CD4-positive, alpha-beta T cell (primary cell): Measurements from ENCODE around the gene UBC. TPM values are rescaled to one million over a fixed set of nuclear protein-coding genes. Genes with fewer than 3 reads are reported as not detected.

Experiments
- ATAC-seq: fragments of 200-7000 bp; cut with Tn5 transposase; one replicate; pipeline ENCODE4 v1.10.0; 2022; ENCODE audit warnings: mild to moderate bottlenecking; ENCODE audit not compliant: poor library complexity
- CTCF ChIA-PET: fragments of 350-600 bp; sonication (Branson Sonifier 250); formaldehyde crosslinking; loops from one replicate; lab custom pipeline; 2021; ENCODE audit warnings: antibody characterized with exemption, inconsistent platforms; lab: Charles Lee
- POLR2A ChIA-PET: fragments of 350-600 bp; sonication (Branson Sonifier 250); formaldehyde crosslinking; loops from one replicate; lab custom pipeline; 2021; ENCODE audit warnings: antibody characterized with exemption, inconsistent platforms; lab: Charles Lee
- DNase-seq, 14 experiments: peaks; one replicate each; pipeline ENCODE4 v3.0.0-alpha.2; 2013 to 2020; ENCODE audit warnings: mixed read lengths in 2 of 14
- H3K27ac ChIP-seq, 2 donors: one replicate each; pipeline versions ENCODE4 v1.5.1 to v1.7.0; 2013; ENCODE audit warnings: low read length in 2 of 2, low read depth in 1 of 2, mild to moderate bottlenecking in 1 of 2
- H3K27me3 ChIP-seq, 2 experiments: 1 replicate in 1 of 2; 2 replicates in 1 of 2; pipeline versions ENCODE4 v1.6.1 to v1.7.0; 2013; ENCODE audit warnings: low read length in 2 of 2, control low read depth in 1 of 2, mild to moderate bottlenecking in 1 of 2, moderate library complexity in 1 of 2; ENCODE audit not compliant: insufficient read depth in 2 of 2, control insufficient read depth in 1 of 2
- H3K36me3 ChIP-seq: one replicate; pipeline ENCODE4 v1.6.1; 2013; ENCODE audit warnings: low read length, control low read depth; ENCODE audit not compliant: insufficient read depth
- H3K4me1 ChIP-seq: one replicate; pipeline ENCODE4 v1.6.1; 2013; ENCODE audit warnings: low read length, control low read depth; ENCODE audit not compliant: insufficient read depth
- H3K4me3 ChIP-seq: one replicate; pipeline ENCODE4 v1.5.1; 2013; ENCODE audit warnings: mild to moderate bottlenecking, low read length, moderate library complexity
- H3K9me3 ChIP-seq, 2 experiments: 1 replicate in 1 of 2; 2 replicates in 1 of 2; pipeline versions ENCODE4 v1.6.1 to v1.7.0; 2013; ENCODE audit warnings: low read length in 2 of 2, mild to moderate bottlenecking in 2 of 2, control low read depth in 1 of 2, moderate library complexity in 1 of 2; ENCODE audit not compliant: control insufficient read depth in 1 of 2, insufficient read depth in 1 of 2
- H3K27ac Mint-ChIP-seq: one replicate; pipeline ENCODE4 v1.8.0; 2020; ENCODE audit warnings: mixed read lengths
- H3K27me3 Mint-ChIP-seq: one replicate; pipeline ENCODE4 v1.8.0; 2021; ENCODE audit warnings: mixed read lengths
- H3K36me3 Mint-ChIP-seq: one replicate; pipeline ENCODE4 v1.8.0; 2021; ENCODE audit warnings: low read depth, mixed read lengths
- H3K4me1 Mint-ChIP-seq: one replicate; pipeline ENCODE4 v1.8.0; 2021; ENCODE audit warnings: low read depth, mixed read lengths
- H3K4me3 Mint-ChIP-seq: one replicate; pipeline ENCODE4 v1.8.0; 2020; ENCODE audit warnings: mild to moderate bottlenecking, mixed read lengths
- H3K9me3 Mint-ChIP-seq: one replicate; pipeline ENCODE4 v1.8.0; 2020; ENCODE audit warnings: mixed read lengths
- CTCF ChIP-seq: fragments of 200-600 bp; IDR thresholded peaks from one replicate; pipeline ENCODE4 v1.8.0; 2022; ENCODE audit warnings: antibody characterized with exemption, mild to moderate bottlenecking
- intact Hi-C, 2 experiments: fragments of 100-400 bp; cut with DNase I in 1 of 2; cut with micrococcal nuclease in 1 of 2; formaldehyde crosslinking; loops; one replicate each; pipeline versions ENCODE4 v1.15.1 to v1.9.0; 2023 to 2025; cut with DNase I, micrococcal nuclease
- total RNA-seq, 174 experiments: library from RNA in 2 of 174; stranded (reverse) in 2 of 174; gene quantifications; one replicate each; pipeline ENCODE4 v1.2.3 and lab custom pipeline; 2021 to 2026

UBC gene
- total RNA-seq, 2 experiments from 2014 or later = 1,389 to 1,410 TPM

GRCh38 chr12:124956571-124956970, 42.1 kb upstream of the UBC start:
- no peak overlapping the region for H3K4me3 ChIP-seq
- no peak for TF ChIP-seq CTCF
- ChIA-PET CTCF (no interaction called here), POLR2A (no interaction called here)
- H3K4me1 Mint-ChIP-seq = no peaks in the 10 kb centered on the region
- H3K36me3 Mint-ChIP-seq = peaks cover 73% of the 10 kb centered on the region
- intact Hi-C loops = no loop called here
- DNase-seq (no peak), ATAC-seq (no peak)
- no peaks in the 10 kb centered on the region for H3K4me1 ChIP-seq
- H3K27me3 ChIP-seq = no peaks in the 10 kb centered on the region
- H3K27me3 Mint-ChIP-seq = no peaks in the 10 kb centered on the region
- no peak overlapping the region for H3K4me3 Mint-ChIP-seq
- H3K36me3 ChIP-seq = peaks cover 52% of the 10 kb centered on the region
- H3K27ac ChIP-seq = no peak overlapping the region
- no peaks in the 10 kb centered on the region for H3K9me3 Mint-ChIP-seq
- H3K27ac Mint-ChIP-seq = no peak overlapping the region
- no peaks in the 10 kb centered on the region for H3K9me3 ChIP-seq

- H3K36me3 Mint-ChIP-seq = peaks cover 71% of the 10 kb centered on the region
- no peak for ATAC-seq
- H3K27ac Mint-ChIP-seq = no peak overlapping the region
- no peak overlapping the region for H3K4me3 Mint-ChIP-seq
- intact Hi-C loops = no loop called here
- CTCF ChIA-PET = interaction anchor here (1.3 kb wide), 1 partner anchor 48 kb away, joined by 4 read pairs; no protein-coding TSS in a partner anchor
- Histone ChIP-seq H3K9me3 (no peaks in the 10 kb centered on the region), H3K4me3 (no peak overlapping the region), H3K27me3 (no peaks in the 10 kb centered on the region), H3K36me3 (peaks cover 58% of the 10 kb centered on the region), H3K27ac (no peak overlapping the region), H3K4me1 (no peaks in the 10 kb centered on the region)
- DNase-seq = no peak
- POLR2A ChIA-PET = interaction anchor here (1.1 kb wide), 1 partner anchor 14 kb away, joined by 4 read pairs; no protein-coding TSS in a partner anchor
- no peaks in the 10 kb centered on the region for H3K9me3 Mint-ChIP-seq
- no peaks in the 10 kb centered on the region for H3K27me3 Mint-ChIP-seq
- no peaks in the 10 kb centered on the region for H3K4me1 Mint-ChIP-seq
- TF ChIP-seq CTCF = no peak
These were observed 40.3 kb upstream of the UBC start for GRCh38 chr12:124954771-124955170.

- no peak overlapping the region for H3K27ac ChIP-seq
- Mint-ChIP-seq H3K27me3 (no peaks in the 10 kb centered on the region), H3K27ac (no peak overlapping the region), H3K4me1 (no peaks in the 10 kb centered on the region), H3K4me3 (no peak overlapping the region), H3K36me3 (peaks cover 72% of the 10 kb centered on the region), H3K9me3 (no peaks in the 10 kb centered on the region)
- CTCF ChIA-PET = interaction anchor here (1.1 kb wide), 1 partner anchor 13 kb away, joined by 4 read pairs; no protein-coding TSS in a partner anchor
- no peaks in the 10 kb centered on the region for H3K9me3 ChIP-seq
- peaks cover 64% of the 10 kb centered on the region for H3K36me3 ChIP-seq
- DNase-seq (no peak), ATAC-seq (no peak)
- no peak for TF ChIP-seq CTCF
- H3K4me1 ChIP-seq = no peaks in the 10 kb centered on the region
- intact Hi-C loops = no loop called here
- H3K27me3 ChIP-seq = no peaks in the 10 kb centered on the region
- H3K4me3 ChIP-seq = no peak overlapping the region
- POLR2A ChIA-PET = no interaction called here
These were observed 39.4 kb upstream of the UBC start for GRCh38 chr12:124953689-124954405.
